Measurements from ENCODE around the gene MSGN1.
"Not testable (repeated sequence)": the region's sequence is repeated elsewhere in the genome, so short reads cannot be mapped to it uniquely, and the experiment has no call there.

MSGN1 gene

DNA sequence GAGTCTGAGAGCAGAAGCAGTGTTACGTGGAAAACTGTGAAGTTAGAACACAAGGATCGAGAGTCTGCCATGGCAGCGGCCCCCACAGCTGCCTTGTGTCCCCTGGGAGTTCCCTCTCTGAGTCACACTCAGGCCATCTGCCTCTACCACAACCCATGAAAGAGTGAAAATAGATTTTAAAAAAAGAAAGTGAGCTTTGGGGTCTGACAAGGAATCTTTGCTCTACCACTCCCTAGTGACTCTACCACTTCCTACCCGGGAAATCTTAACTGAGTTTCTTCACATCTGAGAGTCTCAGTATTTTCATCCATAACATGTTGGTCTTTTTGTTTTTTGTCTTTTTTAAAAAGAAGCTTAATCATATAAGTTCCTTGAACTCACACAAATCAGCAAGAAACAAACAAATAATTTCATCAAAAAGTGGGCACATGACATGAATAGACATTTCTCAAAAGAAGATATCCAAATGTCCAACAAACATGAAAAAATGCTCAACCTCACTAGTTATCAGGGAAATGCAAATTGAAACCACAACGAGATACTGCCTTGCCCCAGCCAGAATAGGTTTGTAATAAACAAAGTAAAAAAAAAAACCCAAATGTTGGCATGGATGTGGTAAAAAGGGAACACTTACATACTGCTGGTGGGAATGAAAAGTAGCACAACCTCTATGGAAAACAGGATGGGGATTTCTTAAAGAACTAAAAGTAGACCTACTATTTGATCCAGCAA is 2.4 kb upstream of the MSGN1 start:
- H3K27ac ChIP-seq (ENCODE audit: low read depth, low read length), result no peak overlapping the region
- H3K9ac ChIP-seq (ENCODE audit: low read length), result no peak overlapping the region
- H3K4me1 ChIP-seq (ENCODE audit: control insufficient read depth, insufficient read depth, low read length), result no peaks in the 10 kb centered on the region

DNA sequence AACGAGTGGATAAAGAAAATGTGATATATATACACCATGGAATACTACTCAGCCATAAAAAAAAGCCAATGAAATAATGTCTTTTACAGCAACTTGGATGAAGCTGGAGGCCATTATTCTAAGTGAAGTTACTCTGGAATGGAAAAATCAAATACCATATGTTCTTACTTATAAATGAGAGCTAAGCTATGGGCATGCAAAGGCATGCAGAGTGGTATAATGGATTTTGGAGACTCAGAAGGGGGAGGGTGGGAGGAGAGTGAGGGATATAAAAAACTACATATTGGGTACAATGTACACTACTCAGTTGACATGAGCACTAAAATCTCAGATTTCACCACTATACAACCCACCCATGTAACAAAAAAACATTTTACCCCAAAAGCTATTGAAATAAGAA is 1.7 kb upstream of the MSGN1 start:
- H3K27me3 ChIP-seq (ENCODE audit: control insufficient read depth, insufficient read depth, low read length), result no peaks in the 10 kb centered on the region
- no peaks in the 10 kb centered on the region for H3K36me3 ChIP-seq (ENCODE audit: control insufficient read depth, insufficient read depth, low read length)
- no peak overlapping the region for H3K27ac ChIP-seq (ENCODE audit: low read depth, low read length)
- no peak overlapping the region for H3K4me3 ChIP-seq (ENCODE audit: low read length)
- H3K9ac ChIP-seq (ENCODE audit: low read length), result no peak overlapping the region
- no peaks in the 10 kb centered on the region for H3K4me1 ChIP-seq (ENCODE audit: control insufficient read depth, insufficient read depth, low read length)

More for the DNA sequence above, 2.4 kb upstream of the MSGN1 start:
- H3K4me3 ChIP-seq (ENCODE audit: low read length), result peak overlapping the region; percentile 1
- H3K27me3 ChIP-seq (ENCODE audit: control insufficient read depth, insufficient read depth, low read length), result no peaks in the 10 kb centered on the region
- H3K36me3 ChIP-seq (ENCODE audit: control insufficient read depth, insufficient read depth, low read length), result no peaks in the 10 kb centered on the region

DNA sequence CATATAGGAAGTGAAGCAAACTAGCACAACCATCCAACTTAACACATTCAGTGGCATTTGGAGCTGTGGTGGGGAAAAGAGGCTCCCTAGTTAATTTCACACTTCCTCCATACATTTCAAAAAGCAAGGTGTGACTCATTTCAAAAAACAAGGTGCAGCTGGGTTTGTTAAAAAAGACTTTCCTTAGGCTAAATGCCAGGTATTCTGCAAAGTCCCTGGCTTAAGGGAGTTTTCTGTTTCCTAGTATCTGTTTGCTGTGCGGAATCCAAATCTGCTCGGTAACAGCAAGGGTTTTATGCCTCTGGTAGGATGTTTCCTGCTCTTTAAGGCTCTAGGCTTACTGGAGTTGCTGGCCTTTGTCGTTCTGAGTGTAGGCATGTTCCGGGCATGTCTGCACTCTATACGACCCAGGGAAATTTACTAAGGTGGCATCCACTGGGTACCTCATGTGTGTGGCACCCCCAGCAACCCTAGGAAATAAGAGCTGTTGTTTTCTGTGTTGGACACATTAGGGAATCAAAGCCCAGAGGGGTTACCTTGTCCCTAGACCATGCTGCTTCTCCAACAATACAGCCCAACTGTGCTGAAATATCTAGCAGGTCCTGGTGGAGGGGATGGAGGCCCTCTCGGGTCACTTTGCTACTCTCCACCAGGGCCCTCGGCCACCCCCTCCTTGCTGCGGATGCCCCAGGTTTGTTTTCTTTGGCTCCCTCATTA is 634 bp upstream of the MSGN1 start:
- no peak overlapping the region for H3K4me3 ChIP-seq (ENCODE audit: low read length)
- H3K27me3 ChIP-seq (ENCODE audit: control insufficient read depth, insufficient read depth, low read length), result no peaks in the 10 kb centered on the region
- no peaks in the 10 kb centered on the region for H3K36me3 ChIP-seq (ENCODE audit: control insufficient read depth, insufficient read depth, low read length)
- no peak overlapping the region for H3K9ac ChIP-seq (ENCODE audit: low read length)
- H3K27ac ChIP-seq (ENCODE audit: low read depth, low read length), result no peak overlapping the region
- H3K4me1 ChIP-seq (ENCODE audit: control insufficient read depth, insufficient read depth, low read length), result no peaks in the 10 kb centered on the region

DNA sequence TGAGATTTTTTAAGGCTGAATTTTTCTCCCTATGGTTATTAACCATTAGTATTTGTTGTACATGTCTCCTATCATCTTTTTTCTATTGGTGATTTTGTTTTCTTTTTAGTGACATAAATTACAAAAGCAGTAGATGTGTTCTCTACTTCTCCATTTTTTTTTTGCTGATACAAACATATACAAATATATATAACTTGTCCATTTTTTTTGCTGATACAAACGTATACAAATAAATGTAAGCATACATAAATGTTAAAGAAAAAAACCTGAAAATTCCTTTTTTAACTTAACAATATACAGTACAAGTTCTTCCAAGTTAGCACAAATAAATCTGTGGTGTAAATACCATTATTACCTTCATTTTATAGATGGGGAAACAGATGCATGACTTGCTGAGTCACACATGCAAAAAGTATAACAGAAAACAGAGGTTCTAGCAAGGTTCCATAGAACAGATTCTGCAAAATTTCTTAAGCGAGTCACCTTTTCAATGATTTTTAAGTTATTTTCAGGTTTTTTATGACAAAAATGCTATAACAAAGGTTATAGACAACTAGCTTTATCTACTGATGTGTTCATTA is 2.1 kb downstream of the MSGN1 start:
- Histone ChIP-seq H3K4me1 (ENCODE audit: control insufficient read depth, insufficient read depth, low read length) (no peaks in the 10 kb centered on the region), H3K4me3 (ENCODE audit: low read length) (no peak overlapping the region), H3K9ac (ENCODE audit: low read length) (no peak overlapping the region), H3K27ac (ENCODE audit: low read depth, low read length) (no peak overlapping the region), H3K36me3 (ENCODE audit: control insufficient read depth, insufficient read depth, low read length) (no peaks in the 10 kb centered on the region), H3K27me3 (ENCODE audit: control insufficient read depth, insufficient read depth, low read length) (no peaks in the 10 kb centered on the region)

DNA sequence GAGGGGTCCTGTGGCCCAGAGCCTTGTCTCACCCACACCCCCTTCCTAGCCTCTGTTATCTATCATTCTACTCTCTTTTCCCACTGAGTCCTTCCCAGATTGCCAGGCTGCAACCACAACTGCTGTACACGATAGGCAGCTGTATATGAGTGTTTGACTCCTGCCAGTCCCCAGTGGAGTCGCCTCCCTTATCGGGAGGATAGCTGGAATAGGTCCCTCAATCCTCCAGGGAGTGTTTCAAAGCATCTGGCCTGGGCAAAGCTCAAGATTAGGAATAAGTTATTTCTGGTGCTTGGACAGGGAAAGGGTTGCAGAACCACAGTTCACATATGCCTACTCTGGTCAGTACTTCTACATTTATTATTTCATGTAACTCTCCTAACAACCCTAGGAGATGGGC is 4.8 kb downstream of the MSGN1 start:
- Histone ChIP-seq H3K9ac (ENCODE audit: low read length) (no peak overlapping the region), H3K27ac (ENCODE audit: low read depth, low read length) (no peak overlapping the region), H3K27me3 (ENCODE audit: control insufficient read depth, insufficient read depth, low read length) (no peaks in the 10 kb centered on the region), H3K36me3 (ENCODE audit: control insufficient read depth, insufficient read depth, low read length) (no peaks in the 10 kb centered on the region), H3K4me1 (ENCODE audit: control insufficient read depth, insufficient read depth, low read length) (no peaks in the 10 kb centered on the region), H3K4me3 (ENCODE audit: low read length) (no peak overlapping the region)

DNA sequence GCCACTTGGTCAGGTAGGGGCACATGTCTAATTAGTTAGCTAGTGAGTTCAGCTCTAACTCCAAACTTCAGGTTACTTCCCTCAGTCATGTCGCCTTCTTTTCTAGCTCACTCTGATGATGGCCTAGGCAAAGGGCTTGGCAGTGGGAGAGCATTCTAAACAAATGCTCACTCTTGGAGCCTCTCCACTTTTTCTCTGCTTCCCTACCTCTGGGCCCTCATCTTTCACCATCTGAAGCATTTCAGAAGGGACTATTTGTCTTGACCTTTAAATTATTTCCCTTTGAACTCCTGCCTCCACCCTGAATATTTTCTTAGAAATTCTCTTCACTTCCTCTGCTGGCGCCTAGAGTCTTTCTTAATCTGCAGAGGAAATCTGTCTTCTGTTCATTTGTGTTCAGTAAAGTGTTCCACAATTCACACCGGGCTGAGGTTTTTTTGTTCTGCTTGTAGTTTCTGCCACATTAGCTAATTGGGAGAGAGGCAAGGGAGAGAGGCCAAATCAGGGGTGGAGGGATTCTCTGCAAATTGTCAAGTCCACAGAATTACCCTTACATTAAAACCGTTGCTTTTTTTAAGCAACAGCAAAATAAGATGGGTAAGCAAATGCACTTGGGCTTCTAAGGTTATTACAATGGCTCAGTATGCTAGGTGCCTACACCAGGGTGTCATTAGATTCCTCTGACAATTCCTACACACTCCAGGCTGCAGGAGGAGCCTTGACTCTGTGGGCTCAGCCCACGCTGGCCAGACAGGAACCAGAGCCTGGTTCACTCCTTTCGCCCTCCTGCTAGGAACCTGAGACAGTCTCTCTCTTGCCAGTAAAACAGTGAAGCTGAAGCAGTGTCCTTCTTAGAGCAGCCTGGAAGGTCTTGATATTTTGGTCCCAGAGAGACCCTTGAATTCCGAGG is 5.5 kb downstream of the MSGN1 start:
- H3K27me3 ChIP-seq (ENCODE audit: control insufficient read depth, insufficient read depth, low read length), result no peaks in the 10 kb centered on the region
- no peak overlapping the region for H3K9ac ChIP-seq (ENCODE audit: low read length)
- no peak overlapping the region for H3K27ac ChIP-seq (ENCODE audit: low read depth, low read length)
- H3K4me1 ChIP-seq (ENCODE audit: control insufficient read depth, insufficient read depth, low read length), result no peaks in the 10 kb centered on the region
- H3K36me3 ChIP-seq (ENCODE audit: control insufficient read depth, insufficient read depth, low read length), result no peaks in the 10 kb centered on the region
- no peak overlapping the region for H3K4me3 ChIP-seq (ENCODE audit: low read length)

DNA sequence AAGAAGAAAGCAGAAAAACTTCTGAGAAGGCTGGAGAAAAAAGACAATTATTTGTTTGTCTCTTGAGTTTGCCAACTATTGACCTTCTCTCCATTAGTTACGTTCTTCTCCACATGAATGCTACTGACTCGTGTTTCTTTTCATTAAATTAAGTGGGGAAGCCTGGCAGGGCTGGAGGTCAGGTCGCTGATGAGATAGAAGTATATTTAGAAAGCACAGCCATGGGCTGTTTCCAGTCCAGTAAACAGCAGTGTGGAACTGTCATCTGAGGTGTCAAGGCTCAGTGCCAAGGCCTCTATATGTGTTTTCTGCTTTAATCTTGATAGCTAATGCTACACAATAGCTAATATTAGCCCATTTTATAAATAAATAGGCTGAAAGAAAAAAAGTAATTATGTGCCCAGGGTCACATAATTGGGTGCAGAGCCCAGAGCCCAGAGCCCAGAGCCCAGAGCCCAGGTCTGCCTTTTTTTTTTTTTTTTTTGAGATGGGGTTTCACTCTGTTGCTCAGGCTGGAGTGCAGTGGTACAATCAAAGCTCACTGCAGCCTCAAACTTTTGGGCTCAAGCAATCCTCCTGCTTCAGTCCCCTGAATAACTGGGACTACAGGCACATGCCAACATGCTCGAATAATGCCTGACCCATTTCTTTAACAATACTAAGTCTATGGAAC is 6.3 kb downstream of the MSGN1 start:
- Histone ChIP-seq H3K27me3 (ENCODE audit: control insufficient read depth, insufficient read depth, low read length) (no peaks in the 10 kb centered on the region), H3K36me3 (ENCODE audit: control insufficient read depth, insufficient read depth, low read length) (no peaks in the 10 kb centered on the region), H3K9ac (ENCODE audit: low read length) (no peak overlapping the region), H3K4me1 (ENCODE audit: control insufficient read depth, insufficient read depth, low read length) (no peaks in the 10 kb centered on the region), H3K4me3 (ENCODE audit: low read length) (no peak overlapping the region), H3K27ac (ENCODE audit: low read depth, low read length) (no peak overlapping the region)

DNA sequence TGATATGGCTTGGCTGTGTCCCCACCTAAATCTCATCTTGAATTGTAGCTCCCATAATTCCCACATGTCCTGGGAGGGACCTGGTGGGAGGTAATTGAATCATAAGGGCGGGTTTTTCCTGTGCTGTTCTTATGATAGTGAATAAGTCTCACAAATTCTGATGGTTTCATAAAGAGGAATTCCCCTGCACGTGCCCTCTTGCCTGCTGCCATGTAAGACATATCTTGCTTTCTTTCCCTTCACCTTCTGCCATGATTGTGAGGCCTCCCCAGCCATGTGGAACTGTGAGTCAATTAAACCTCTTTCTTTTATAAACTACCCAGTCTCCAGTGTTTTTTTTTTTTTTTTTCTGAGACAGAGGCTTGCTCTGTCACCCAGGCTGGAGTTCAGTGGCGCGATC is 7.4 kb downstream of the MSGN1 start:
- not testable (repeated sequence) for H3K27me3 ChIP-seq (ENCODE audit: control insufficient read depth, insufficient read depth, low read length); H3K27ac ChIP-seq (ENCODE audit: low read depth, low read length); H3K36me3 ChIP-seq (ENCODE audit: control insufficient read depth, insufficient read depth, low read length); H3K4me1 ChIP-seq (ENCODE audit: control insufficient read depth, insufficient read depth, low read length); H3K4me3 ChIP-seq (ENCODE audit: low read length); H3K9ac ChIP-seq (ENCODE audit: low read length)

DNA sequence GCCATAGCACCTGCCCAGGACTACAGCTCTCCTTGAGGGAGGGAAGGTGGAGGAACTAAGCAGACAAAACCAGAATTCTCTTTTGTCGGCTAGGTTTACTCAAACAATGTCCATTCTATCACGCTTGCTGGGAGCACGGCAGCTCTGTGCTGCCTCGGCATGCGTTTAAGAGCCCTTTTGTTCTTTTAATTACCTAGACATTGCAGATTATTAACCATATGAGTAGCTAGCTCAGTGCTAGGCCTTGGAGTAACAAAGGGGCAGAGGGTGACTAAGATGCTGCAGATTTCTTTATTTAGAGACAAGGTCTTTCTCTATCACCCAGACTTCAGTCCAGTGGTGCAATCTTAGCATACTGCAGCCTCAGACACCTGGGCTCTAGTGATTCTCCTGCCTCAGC is 11.1 kb downstream of the MSGN1 start:
- Histone ChIP-seq H3K4me3 (ENCODE audit: low read length) (no peak overlapping the region), H3K36me3 (ENCODE audit: control insufficient read depth, insufficient read depth, low read length) (no peaks in the 10 kb centered on the region)

DNA sequence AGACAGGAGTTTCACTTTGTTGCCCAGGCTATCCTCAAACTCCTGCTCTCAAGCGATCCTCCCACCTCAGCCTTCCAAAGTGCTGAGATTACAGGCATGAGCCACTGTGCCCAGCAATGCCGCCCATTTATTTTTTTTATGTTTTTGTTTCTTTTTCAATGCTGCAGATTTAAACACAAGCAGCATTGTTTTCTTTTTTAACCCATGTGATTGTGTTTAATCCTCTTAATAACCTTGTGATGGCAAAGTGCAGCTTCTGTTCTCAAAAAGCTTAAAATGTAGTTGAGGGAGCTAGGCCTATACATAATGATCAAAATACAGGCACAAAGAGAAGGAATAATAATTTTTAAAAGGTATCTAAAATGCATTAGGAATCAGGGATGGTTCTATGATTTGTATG is 11.5 kb downstream of the MSGN1 start:
- Histone ChIP-seq H3K36me3 (ENCODE audit: control insufficient read depth, insufficient read depth, low read length) (no peaks in the 10 kb centered on the region), H3K9ac (ENCODE audit: low read length) (no peak overlapping the region), H3K27me3 (ENCODE audit: control insufficient read depth, insufficient read depth, low read length) (no peaks in the 10 kb centered on the region), H3K27ac (ENCODE audit: low read depth, low read length) (no peak overlapping the region), H3K4me3 (ENCODE audit: low read length) (no peak overlapping the region), H3K4me1 (ENCODE audit: control insufficient read depth, insufficient read depth, low read length) (peaks cover 2% of the 10 kb centered on the region)

More for the DNA sequence above, 11.1 kb downstream of the MSGN1 start:
- no peaks in the 10 kb centered on the region for H3K27me3 ChIP-seq (ENCODE audit: control insufficient read depth, insufficient read depth, low read length)
- H3K4me1 ChIP-seq (ENCODE audit: control insufficient read depth, insufficient read depth, low read length), result peaks cover 2% of the 10 kb centered on the region
- H3K9ac ChIP-seq (ENCODE audit: low read length), result no peak overlapping the region
- H3K27ac ChIP-seq (ENCODE audit: low read depth, low read length), result no peak overlapping the region

DNA sequence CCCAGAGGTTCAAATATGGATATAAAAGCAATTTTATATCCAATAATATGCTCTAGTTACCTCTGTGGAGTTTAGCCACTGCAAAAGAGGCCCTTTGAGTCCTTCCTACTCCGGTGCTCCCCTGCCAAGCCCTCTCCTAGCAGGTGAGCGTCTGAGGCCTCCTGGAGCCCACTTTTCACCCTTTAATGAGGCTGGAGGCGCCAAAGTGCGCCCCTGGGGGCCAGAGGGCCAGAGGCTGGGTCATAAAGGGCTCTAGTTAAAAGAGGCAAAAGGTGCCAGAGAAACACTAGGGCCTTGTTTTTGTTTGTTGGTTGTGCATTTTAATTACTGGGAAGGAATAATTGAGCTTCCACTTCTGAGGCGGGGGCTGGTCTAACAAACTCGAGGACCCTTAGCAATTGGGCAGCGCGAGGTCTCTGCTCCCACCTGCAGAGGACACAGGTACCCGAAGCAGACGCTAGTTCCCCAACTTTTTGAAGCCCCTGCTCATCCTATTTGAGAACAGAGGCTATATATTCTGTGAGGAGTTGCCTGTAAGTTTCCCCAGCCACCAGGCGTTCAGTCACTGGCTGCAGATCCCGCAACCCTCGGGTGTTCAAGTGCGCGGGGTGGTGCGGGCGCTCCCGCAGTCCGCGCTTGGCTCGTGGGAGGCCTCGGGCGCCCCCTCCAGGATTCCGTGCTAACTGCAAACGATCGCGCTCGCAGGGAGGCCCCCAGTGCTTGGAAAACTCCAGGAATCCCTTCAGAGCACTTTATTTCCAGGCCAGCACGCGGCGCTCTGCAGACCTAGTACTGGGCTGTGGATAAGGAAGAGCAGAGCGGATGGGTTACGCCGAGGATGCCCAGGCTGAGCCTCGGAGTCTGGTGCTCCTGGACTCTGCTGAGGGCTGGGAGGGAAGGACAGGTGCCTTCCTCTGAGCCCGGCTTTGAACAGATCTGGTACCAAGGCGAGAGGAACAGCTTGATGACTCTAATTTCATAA is 14.1 kb downstream of the MSGN1 start:
- H3K27me3 ChIP-seq (ENCODE audit: control insufficient read depth, insufficient read depth, low read length), result no peaks in the 10 kb centered on the region
- H3K4me3 ChIP-seq (ENCODE audit: low read length), result peak overlapping the region; percentile 43
- H3K36me3 ChIP-seq (ENCODE audit: control insufficient read depth, insufficient read depth, low read length), result no peaks in the 10 kb centered on the region
- peaks cover 2% of the 10 kb centered on the region for H3K4me1 ChIP-seq (ENCODE audit: control insufficient read depth, insufficient read depth, low read length)
- H3K9ac ChIP-seq (ENCODE audit: low read length), result no peak overlapping the region
- no peak overlapping the region for H3K27ac ChIP-seq (ENCODE audit: low read depth, low read length)

Data from rectal smooth muscle tissue (tissue), 1 donor.